DMS153 treated with DMSO at 0.1 percent for 48 hours (cell line): ENCODE measurements around the gene EDRF1.
A peak's percentile ranks its signal among the peaks of the same experiment; 100 is the strongest.

Experiments used
- DNase-seq: peaks from one replicate; lab custom pipeline; 2025; ENCODE audit not compliant: unreplicated experiment; lab: John Stamatoyannopoulos, UW

The EDRF1 gene

GRCh38 chr10:125783957-125784356 is 64.4 kb downstream of the EDRF1 start:
- DNase-seq, result no peak

DNA sequence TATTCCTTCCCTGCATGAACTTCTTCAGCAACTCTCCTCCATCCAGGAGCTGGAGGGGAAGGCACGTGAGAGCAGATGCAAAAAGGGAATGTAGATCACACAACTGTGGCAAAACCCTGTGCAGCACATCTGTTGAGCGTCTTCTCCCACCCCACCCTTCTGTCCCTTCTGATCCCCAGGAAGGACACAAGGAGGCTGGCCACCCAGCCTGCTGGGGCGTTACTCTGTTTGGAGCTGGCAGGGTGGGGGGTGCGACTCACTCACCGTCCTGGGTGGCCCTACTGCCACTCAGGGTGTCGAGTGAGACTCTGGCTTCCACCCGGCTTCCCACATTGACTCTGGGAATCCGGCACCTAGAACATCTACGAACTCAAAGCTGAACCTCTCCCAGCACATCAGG is 66.3 kb downstream of the EDRF1 start:
- no peak for DNase-seq

- DNase-seq, result no peak
Measured at GRCh38 chr10:125788156-125789034, 68.9 kb downstream of the EDRF1 start.

DNA sequence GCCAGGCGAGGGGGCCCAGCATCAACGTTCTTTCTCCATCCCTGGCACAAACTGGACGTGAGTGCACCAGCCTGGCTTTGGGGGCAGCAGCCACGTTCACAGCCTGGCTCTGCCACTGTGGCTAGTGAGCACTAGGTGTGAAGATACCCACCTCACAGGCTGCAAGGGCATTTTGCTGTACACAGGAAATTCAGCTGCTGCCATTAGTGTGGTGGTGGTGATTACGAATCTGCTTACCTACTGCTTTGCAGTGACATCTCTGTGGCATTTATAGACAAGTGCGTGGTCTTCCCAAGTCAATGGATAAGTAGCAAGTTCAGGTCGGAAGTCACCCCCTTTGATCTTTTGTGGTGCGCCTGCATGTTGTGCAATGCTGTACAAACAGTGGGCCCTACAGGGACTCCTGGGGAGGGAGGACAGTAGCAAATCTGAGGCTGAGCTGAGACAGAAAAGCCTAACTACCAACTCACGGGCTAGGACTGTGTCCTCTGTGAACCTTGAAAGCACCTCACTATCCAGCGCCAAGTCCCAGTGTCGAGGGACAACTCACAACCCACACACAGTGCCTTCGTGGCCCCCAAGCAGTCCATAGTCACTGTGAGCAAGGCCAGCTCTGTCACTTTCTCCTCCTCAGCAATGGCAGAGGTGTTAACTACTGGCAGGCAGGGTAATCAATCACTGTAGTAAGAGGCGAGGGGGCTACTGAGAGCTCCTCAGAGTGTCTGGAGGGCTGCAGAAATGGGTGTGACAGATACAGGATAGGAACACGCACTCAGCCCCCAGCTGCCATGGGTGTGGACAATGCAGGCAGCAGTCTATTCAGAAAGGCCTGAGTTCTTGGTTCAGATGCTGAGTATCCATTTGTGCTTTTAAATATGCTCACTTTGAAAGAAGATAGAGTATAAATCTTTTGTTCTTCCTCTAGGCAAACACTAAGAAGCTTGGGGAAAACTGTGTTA is 73.1 kb downstream of the EDRF1 start:
- no peak for DNase-seq

DNA sequence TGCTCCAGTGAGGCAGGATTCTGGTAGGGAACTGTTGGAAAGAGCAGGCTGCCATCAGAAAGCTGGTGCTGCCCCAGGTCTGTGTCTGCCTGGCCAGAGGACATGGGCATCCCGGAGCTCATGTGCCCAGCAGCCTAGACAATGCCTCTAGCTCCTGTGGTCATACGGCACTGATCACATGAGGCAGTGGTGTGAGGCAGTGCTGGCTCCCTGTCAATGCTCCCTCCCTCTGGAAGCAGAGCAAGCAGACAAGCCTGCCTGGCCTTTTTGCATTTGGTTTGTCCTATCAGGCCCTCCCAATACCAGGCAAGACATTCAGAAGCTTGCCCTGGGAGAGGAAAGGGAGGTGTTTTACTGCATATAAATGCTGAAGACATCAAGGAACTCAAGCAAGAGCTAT is 75.6 kb downstream of the EDRF1 start:
- DNase-seq, result no peak

DNA sequence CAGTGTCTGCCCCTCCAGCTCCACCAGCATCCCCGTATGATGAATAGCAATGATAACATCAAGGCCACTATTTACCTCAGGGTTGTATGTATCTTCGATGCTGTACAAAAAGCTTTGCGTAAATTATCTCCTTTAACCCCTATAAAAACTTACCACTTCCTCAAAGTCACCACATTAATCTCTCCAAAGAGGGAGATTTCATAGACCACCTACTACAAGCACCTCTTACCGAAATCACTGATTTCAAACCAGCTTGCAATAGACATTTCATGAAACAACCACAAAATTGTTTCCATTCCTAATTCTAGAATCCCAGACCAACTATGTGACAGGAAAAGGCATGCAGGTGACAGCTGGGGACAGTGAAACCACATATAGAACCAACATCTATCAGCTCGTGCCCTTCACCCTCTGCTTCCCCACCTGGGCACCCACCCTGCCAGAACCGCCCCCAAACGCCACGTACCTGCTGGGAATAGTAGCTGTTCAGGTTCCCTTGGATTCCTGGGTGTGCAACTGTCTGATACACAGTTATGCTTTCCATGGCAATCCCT is 76.2 kb downstream of the EDRF1 start:
- no peak for DNase-seq

DNA sequence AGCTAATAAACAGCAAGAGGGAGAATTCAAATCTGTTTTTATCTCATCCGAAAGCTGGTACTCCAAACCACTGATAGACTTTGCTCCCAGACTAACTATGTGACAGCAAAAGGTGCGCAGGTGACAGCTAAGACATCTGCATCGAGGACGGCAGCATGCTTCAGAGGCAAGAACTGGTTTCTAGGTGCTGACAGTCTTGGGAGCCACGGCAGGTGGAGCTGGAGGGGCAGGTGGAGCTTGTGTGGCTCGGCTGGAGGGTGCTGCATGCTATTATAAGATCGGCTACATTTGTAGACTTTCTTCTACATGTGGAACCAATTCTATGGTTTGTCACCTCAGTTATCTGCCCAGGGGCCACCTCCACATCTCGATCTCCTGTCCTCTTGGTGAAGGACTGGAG is 77.9 kb downstream of the EDRF1 start:
- no peak for DNase-seq

DNA sequence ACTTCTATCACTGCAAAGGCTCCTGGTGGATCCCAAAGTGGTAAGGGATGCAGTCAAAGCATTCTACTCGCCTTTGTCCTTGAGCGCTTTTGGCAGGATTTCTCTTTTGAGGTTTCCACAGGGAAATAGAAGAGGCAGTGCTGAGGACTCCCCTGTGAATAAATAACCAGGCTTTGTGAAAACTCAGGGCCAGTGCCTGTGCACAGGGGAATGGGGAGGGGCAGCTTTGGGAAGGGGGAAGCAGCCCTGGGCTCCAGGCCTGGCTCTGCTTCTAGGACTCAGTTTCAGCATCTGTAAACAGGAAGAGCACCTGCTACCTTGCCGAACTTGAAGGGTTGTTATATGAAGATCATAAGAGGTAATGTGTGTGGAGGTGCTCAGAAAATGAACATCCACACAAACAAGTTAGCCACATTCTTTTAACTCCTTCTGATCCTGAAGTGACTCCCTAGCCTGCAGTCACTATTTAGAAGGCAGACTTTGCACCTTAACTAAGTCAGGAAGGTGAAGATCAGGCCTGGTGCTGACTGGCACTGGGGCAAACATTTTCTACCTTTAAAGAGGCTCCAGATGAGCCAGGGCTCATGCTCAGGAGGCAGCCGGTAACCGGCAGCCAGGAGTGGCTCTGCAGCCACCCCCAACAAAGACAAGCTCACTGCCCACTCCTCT is 78.6 kb downstream of the EDRF1 start:
- peak; percentile 15 for DNase-seq

DNA sequence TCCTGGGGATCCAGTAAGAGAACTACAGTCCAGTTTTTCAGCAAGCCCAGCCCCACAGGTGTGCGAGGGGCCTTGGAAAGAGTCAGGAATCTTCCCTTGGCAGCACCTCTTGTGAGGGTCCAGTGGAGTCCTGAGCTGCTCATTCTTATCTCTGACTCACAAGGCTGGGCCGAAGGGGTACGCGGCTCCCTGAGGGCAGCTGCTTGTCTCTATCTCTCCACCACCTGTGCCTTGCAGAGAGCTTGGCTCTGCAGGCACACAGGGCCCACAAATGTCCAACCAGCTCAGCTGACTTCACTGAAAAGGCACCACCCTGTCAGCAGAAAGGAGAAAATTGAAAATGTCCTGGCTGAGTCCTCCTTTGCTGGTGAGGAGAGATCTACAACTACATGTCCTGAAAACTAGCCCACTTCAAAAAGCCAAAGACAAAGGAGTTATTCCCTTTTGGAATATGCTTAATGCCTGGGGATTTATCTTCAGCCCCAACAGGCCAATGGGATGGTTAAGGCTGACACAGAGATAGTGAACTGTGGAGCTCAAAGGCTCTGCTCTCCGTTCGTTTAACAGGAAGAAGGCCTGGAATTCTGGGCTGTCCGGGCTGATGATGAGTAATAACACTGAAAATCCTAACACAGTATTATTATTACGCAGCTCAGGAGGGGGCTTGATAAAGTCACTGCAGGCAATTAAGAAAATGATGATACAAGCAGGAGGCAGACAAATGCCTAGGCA is 80.1 kb downstream of the EDRF1 start:
- no peak for DNase-seq

DNA sequence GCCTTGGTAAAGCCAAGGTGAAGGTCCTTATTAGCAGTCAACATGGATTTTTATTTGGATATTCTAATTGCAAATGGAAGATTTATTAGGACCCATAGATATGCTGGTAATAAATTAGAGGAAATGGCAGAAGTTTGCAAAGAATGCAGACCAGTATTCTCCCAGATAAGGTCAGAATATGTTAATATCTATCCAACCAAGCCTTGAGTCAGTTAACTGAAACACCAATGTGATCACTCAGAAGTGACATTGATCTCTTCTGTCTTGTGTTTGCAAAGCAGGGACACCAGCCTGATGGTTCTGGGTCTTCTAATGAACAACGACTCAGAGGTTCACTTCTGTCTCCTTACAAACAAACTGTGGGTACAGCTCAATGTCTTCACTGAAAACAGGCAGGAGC is 82.1 kb downstream of the EDRF1 start:
- no peak for DNase-seq

- DNase-seq, result no peak
Measured at GRCh38 chr10:125802131-125802530, 82.6 kb downstream of the EDRF1 start.

- DNase-seq, result no peak
Measured at GRCh38 chr10:125802739-125803138, 83.2 kb downstream of the EDRF1 start.

GRCh38 chr10:125808047-125808446 is 88.5 kb downstream of the EDRF1 start:
- no peak for DNase-seq

DNA sequence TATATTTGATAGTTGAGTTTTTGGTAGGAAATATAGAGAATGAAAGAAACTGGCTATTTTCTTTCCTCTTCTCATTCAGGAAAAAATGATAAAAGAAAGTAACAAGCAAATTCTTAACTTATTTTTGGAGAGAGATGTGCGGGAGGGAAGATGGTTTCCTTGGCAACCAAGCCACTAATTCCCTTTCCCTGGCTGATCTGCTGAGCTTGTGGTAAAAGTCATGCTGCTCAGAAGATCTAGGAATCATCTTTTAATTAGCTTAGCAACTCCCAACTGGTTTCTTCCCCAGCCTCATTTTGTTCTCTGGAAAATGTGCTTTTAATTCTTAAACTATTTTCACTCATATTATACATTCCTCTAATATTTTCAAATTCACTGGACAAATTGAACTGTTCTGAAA is 91.7 kb downstream of the EDRF1 start:
- DNase-seq, result no peak

- DNase-seq, result no peak
Measured at GRCh38 chr10:125812128-125812750, 92.7 kb downstream of the EDRF1 start.
